Retinal pigment epithelial cell (primary cell): ENCODE results near the gene EP400.

Experiments used
- DNase-seq: peaks from one replicate; pipeline ENCODE4 v3.0.0-alpha.2; 2010; ENCODE audit warnings: low read depth
- H3K4me3 ChIP-seq: 2 replicates; pipeline ENCODE4 v1.5.1; 2011; ENCODE audit warnings: mild to moderate bottlenecking, low read length, control low read depth, moderate library complexity
- TF ChIP-seq, protein P1 (sequence below): conservative IDR thresholded peaks from 2 replicates; pipeline ENCODE4 v1.5.1; 2011; ENCODE audit warnings: low read depth, low read length, control low read depth, inconsistent platforms

The EP400 gene

GRCh38 chr12:132121283-132121682 is 171.5 kb downstream of the EP400 start:
- no peak for DNase-seq
- no peak overlapping the region for H3K4me3 ChIP-seq
- TF ChIP-seq, protein P1, sequence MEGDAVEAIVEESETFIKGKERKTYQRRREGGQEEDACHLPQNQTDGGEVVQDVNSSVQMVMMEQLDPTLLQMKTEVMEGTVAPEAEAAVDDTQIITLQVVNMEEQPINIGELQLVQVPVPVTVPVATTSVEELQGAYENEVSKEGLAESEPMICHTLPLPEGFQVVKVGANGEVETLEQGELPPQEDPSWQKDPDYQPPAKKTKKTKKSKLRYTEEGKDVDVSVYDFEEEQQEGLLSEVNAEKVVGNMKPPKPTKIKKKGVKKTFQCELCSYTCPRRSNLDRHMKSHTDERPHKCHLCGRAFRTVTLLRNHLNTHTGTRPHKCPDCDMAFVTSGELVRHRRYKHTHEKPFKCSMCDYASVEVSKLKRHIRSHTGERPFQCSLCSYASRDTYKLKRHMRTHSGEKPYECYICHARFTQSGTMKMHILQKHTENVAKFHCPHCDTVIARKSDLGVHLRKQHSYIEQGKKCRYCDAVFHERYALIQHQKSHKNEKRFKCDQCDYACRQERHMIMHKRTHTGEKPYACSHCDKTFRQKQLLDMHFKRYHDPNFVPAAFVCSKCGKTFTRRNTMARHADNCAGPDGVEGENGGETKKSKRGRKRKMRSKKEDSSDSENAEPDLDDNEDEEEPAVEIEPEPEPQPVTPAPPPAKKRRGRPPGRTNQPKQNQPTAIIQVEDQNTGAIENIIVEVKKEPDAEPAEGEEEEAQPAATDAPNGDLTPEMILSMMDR = no peak

GRCh38 chr12:132123970-132124765 is 174.4 kb downstream of the EP400 start:
- H3K4me3 ChIP-seq = no peak overlapping the region
- DNase-seq = no peak
- TF ChIP-seq, protein P1 = no peak

- no peak overlapping the region for H3K4me3 ChIP-seq
- DNase-seq = no peak
- TF ChIP-seq, protein P1 = no peak
Observed at GRCh38 chr12:132124766-132125425, 175.2 kb downstream of the EP400 start.

- TF ChIP-seq, protein P1 = no peak
- no peak overlapping the region for H3K4me3 ChIP-seq
- DNase-seq = no peak
Observed at GRCh38 chr12:132125736-132126135, 176.0 kb downstream of the EP400 start.

DNA sequence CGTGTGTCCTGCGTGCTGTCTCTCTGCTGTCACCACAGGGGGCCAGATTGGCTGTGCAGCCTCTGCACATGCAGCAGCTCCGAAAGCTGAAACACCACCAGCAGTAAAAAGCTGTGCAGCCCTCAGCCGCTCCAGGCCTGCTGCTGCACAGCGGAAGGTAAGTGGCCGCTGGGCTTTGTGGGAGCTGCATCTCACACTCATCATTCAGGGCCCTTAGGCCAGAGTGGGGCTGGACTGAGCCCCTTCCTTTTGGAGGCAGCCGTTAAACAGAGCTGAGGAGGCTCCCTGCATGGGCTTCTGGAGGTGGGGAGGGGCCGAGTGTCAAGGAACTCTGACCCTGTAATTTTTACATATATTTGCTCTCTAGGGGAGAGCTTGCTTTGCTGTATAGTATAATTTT is 177.3 kb downstream of the EP400 start:
- DNase-seq = no peak
- TF ChIP-seq, protein P1 = no peak
- H3K4me3 ChIP-seq = no peak overlapping the region

GRCh38 chr12:132129007-132129406 is 179.3 kb downstream of the EP400 start:
- no peak overlapping the region for H3K4me3 ChIP-seq
- DNase-seq = no peak
- TF ChIP-seq, protein P1 = no peak

DNA sequence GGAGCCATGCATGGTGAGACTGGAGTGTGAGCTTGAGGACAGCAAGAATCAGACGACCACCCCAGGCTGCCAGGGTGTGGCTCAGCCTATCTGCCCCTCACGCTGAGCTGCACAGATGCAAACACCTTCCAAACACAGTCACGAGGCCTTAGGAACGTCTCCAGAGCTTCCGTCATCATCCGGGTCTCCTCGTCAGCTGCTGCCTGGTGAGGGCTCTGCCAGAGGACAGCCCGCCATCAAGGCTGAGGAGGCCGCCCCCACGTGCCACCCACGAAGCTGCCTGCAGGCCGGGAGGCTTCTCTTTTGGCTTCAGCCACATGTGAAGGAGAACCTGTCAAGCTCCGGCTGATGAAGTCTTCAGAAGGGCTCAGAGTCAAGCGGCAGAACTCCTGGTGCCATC is 180.9 kb downstream of the EP400 start:
- TF ChIP-seq, protein P1 = no peak
- no peak for DNase-seq
- no peak overlapping the region for H3K4me3 ChIP-seq
